CD4-positive, CD25-positive, alpha-beta regulatory T cell (primary cell): ENCODE measurements around the gene SAMD4A. TPM values are rescaled to one million over a fixed set of nuclear protein-coding genes. Genes with fewer than 3 reads are reported as not detected.

ENCODE experiments used
- ATAC-seq, 2 donors: fragments of 150-1000 bp; cut with Tn5 transposase; one replicate each; pipeline ENCODE4 v1.10.0; 2021; ENCODE audit warnings: low read depth in 2 of 2, moderate number of reproducible peaks in 2 of 2, moderate library complexity in 1 of 2
- DNase-seq, 3 donors: peaks; one replicate each; pipeline versions ENCODE4 v3.0.0 to v3.0.0-alpha.2; 2012 to 2022; ENCODE audit warnings: mixed read lengths in 1 of 3
- H3K27ac ChIP-seq: one replicate; pipeline ENCODE4 v1.7.0; 2013; ENCODE audit warnings: mild to moderate bottlenecking, low read length; ENCODE audit not compliant: insufficient read depth, poor library complexity, severe bottlenecking
- H3K27me3 ChIP-seq: one replicate; pipeline ENCODE4 v1.7.0; 2013; ENCODE audit warnings: low read length; ENCODE audit not compliant: control insufficient read depth, insufficient read depth
- H3K36me3 ChIP-seq: one replicate; pipeline ENCODE4 v1.7.0; 2013; ENCODE audit warnings: mild to moderate bottlenecking, low read length, moderate library complexity; ENCODE audit not compliant: control insufficient read depth, insufficient read depth
- H3K4me1 ChIP-seq: 2 replicates; pipeline ENCODE4 v1.7.0; 2013; ENCODE audit warnings: mild to moderate bottlenecking, low read length; ENCODE audit not compliant: insufficient read depth, control insufficient read depth, poor library complexity, severe bottlenecking
- H3K4me3 ChIP-seq: one replicate; pipeline ENCODE4 v1.7.0; 2013; ENCODE audit warnings: low read depth, mild to moderate bottlenecking, low read length, moderate library complexity
- H3K9me3 ChIP-seq, 2 experiments: 1 replicate in 1 of 2; 2 replicates in 1 of 2; pipeline ENCODE4 v1.7.0; 2013; ENCODE audit warnings: low read length in 2 of 2, mild to moderate bottlenecking in 1 of 2, moderate library complexity in 1 of 2; ENCODE audit not compliant: control insufficient read depth in 2 of 2
- H3K27ac Mint-ChIP-seq, 3 donors: one replicate each; pipeline ENCODE4 v1.8.0; 2020 to 2022; ENCODE audit warnings: mild to moderate bottlenecking in 3 of 3, mixed read lengths in 3 of 3, moderate library complexity in 2 of 3
- H3K27me3 Mint-ChIP-seq: one replicate; pipeline ENCODE4 v1.8.0; 2022; ENCODE audit warnings: mild to moderate bottlenecking, mixed read lengths
- H3K36me3 Mint-ChIP-seq: one replicate; pipeline ENCODE4 v1.8.0; 2020; ENCODE audit warnings: mixed read lengths
- H3K4me1 Mint-ChIP-seq, 4 donors: one replicate each; pipeline ENCODE4 v1.8.0; 2020 to 2022; ENCODE audit warnings: mixed read lengths in 4 of 4, mild to moderate bottlenecking in 1 of 4
- H3K4me3 Mint-ChIP-seq, 4 donors: one replicate each; pipeline ENCODE4 v1.8.0; 2020 to 2022; ENCODE audit warnings: mild to moderate bottlenecking in 4 of 4, mixed read lengths in 4 of 4, moderate library complexity in 3 of 4
- H3K9me3 Mint-ChIP-seq, 7 donors: one replicate each; pipeline ENCODE4 v1.8.0; 2020 to 2022; ENCODE audit warnings: mixed read lengths in 7 of 7, mild to moderate bottlenecking in 3 of 7, moderate library complexity in 2 of 7
- polyA plus RNA-seq, 4 donors: library from polyadenylated mRNA; unstranded; fragments of 300-500 nt; fragmentation: Illumina TruSeq; gene quantifications; one replicate each; pipeline ENCODE4 v1.2.3, GENCODE V29; 2021
- total RNA-seq: library from RNA; stranded (reverse); gene quantifications from one replicate; pipeline ENCODE4 v1.2.3, GENCODE V29; 2022

The SAMD4A gene
- total and polyA plus RNA-seq, 5 donors from 2014 or later, result 0.05 to 7.9 (median 0.13) TPM; not detected in 1

- Histone ChIP-seq H3K27ac (no peak overlapping the region), H3K27me3 (peaks cover 1% of the 10 kb centered on the region), H3K4me1 (no peaks in the 10 kb centered on the region), H3K9me3 (peaks cover 10 to 11% of the 10 kb centered on the region in 2 experiments), H3K4me3 (no peak overlapping the region), H3K36me3 (no peaks in the 10 kb centered on the region)
- Mint-ChIP-seq H3K27me3 (peaks cover 9% of the 10 kb centered on the region), H3K4me3 (no peak overlapping the region), H3K9me3 (peaks cover 0 to 11% (median 0%) of the 10 kb centered on the region in 7 donors), H3K27ac (no peak overlapping the region), H3K4me1 (peaks cover 0 to 2% (median 0%) of the 10 kb centered on the region in 4 donors), H3K36me3 (no peaks in the 10 kb centered on the region)
- DNase-seq (no peak), ATAC-seq (no peak)
Observed at GRCh38 chr14:54577494-54577893, 10.6 kb downstream of the SAMD4A start.

GRCh38 chr14:54577977-54578376, 11.0 kb downstream of the SAMD4A start:
- Mint-ChIP-seq H3K4me3 (no peak overlapping the region), H3K36me3 (no peaks in the 10 kb centered on the region), H3K9me3 (peaks cover 0 to 7% (median 0%) of the 10 kb centered on the region in 7 donors), H3K27me3 (peaks cover 9% of the 10 kb centered on the region), H3K27ac (no peak overlapping the region), H3K4me1 (peaks cover 0 to 2% (median 0%) of the 10 kb centered on the region in 4 donors)
- DNase-seq (no peak), ATAC-seq (no peak)
- peaks cover 6% of the 10 kb centered on the region in 2 experiments for H3K9me3 ChIP-seq
- no peak overlapping the region for H3K4me3 ChIP-seq
- H3K4me1 ChIP-seq, result no peaks in the 10 kb centered on the region
- no peaks in the 10 kb centered on the region for H3K36me3 ChIP-seq
- no peak overlapping the region for H3K27ac ChIP-seq
- H3K27me3 ChIP-seq, result peaks cover 1% of the 10 kb centered on the region

DNA sequence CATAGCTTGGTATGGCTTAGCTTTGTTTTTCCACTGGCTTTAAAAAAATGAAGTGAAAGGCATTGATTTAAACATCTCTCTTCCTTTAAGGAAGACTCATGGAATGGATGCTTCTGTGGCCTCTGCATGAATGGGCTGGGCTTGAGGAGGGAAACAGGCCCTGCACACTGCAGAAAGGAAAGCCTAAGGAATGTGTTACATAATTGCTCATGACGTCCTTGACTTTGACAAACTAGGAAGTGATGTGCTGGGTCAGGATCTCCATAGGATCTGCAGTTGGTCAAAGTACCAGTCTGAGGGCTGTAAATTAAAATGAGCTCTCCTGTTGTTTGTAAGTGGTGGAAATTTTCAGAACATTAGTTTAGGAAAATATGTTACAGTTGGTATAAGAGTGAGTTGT, 12.7 kb downstream of the SAMD4A start:
- peaks cover 0 to 2% (median 0%) of the 10 kb centered on the region in 4 donors for H3K4me1 Mint-ChIP-seq
- H3K27me3 ChIP-seq, result no peaks in the 10 kb centered on the region
- H3K4me3 ChIP-seq, result no peak overlapping the region
- no peak for ATAC-seq
- no peak overlapping the region for H3K27ac Mint-ChIP-seq
- peaks cover 0 to 1% (median 0%) of the 10 kb centered on the region in 7 donors for H3K9me3 Mint-ChIP-seq
- DNase-seq, result no peak
- no peaks in the 10 kb centered on the region for H3K9me3 ChIP-seq
- no peak overlapping the region for H3K27ac ChIP-seq
- peaks cover 14% of the 10 kb centered on the region for H3K27me3 Mint-ChIP-seq
- no peaks in the 10 kb centered on the region for H3K36me3 Mint-ChIP-seq
- H3K4me3 Mint-ChIP-seq, result no peak overlapping the region
- H3K36me3 ChIP-seq, result no peaks in the 10 kb centered on the region
- H3K4me1 ChIP-seq, result no peaks in the 10 kb centered on the region

- no peaks in the 10 kb centered on the region for H3K4me1 Mint-ChIP-seq
- peaks cover 12% of the 10 kb centered on the region for H3K27me3 Mint-ChIP-seq
- ATAC-seq, result no peak
- Histone ChIP-seq H3K27me3 (peaks cover 5% of the 10 kb centered on the region), H3K4me1 (no peaks in the 10 kb centered on the region), H3K36me3 (no peaks in the 10 kb centered on the region), H3K4me3 (no peak overlapping the region), H3K27ac (no peak overlapping the region), H3K9me3 (no peaks in the 10 kb centered on the region)
- H3K36me3 Mint-ChIP-seq, result no peaks in the 10 kb centered on the region
- no peak overlapping the region for H3K27ac Mint-ChIP-seq
- no peak overlapping the region for H3K4me3 Mint-ChIP-seq
- peaks cover 0 to 2% (median 0%) of the 10 kb centered on the region in 7 donors for H3K9me3 Mint-ChIP-seq
- DNase-seq, result no peak
Observed at GRCh38 chr14:54580933-54581332, 14.0 kb downstream of the SAMD4A start.

GRCh38 chr14:54582334-54582733, 15.4 kb downstream of the SAMD4A start:
- no peaks in the 10 kb centered on the region for H3K4me1 Mint-ChIP-seq
- H3K27me3 Mint-ChIP-seq, result peaks cover 12% of the 10 kb centered on the region
- DNase-seq, result no peak

GRCh38 chr14:54584097-54584496, 17.2 kb downstream of the SAMD4A start:
- Mint-ChIP-seq H3K4me1 (no peaks in the 10 kb centered on the region), H3K27me3 (peaks cover 22% of the 10 kb centered on the region), H3K36me3 (no peaks in the 10 kb centered on the region), H3K4me3 (no peak overlapping the region), H3K9me3 (peaks cover 0 to 2% (median 0%) of the 10 kb centered on the region in 7 donors), H3K27ac (no peak overlapping the region)
- no peaks in the 10 kb centered on the region for H3K4me1 ChIP-seq
- peaks cover 5% of the 10 kb centered on the region for H3K27me3 ChIP-seq
- ATAC-seq (no peak), DNase-seq (no peak)
- no peaks in the 10 kb centered on the region for H3K9me3 ChIP-seq
- no peak overlapping the region for H3K27ac ChIP-seq
- H3K4me3 ChIP-seq, result no peak overlapping the region
- H3K36me3 ChIP-seq, result no peaks in the 10 kb centered on the region

More at GRCh38 chr14:54582334-54582733, 15.4 kb downstream of the SAMD4A start:
- Histone ChIP-seq H3K9me3 (no peaks in the 10 kb centered on the region), H3K27me3 (peaks cover 5% of the 10 kb centered on the region), H3K36me3 (no peaks in the 10 kb centered on the region), H3K4me1 (no peaks in the 10 kb centered on the region), H3K4me3 (no peak overlapping the region), H3K27ac (no peak overlapping the region)
- Mint-ChIP-seq H3K4me3 (no peak overlapping the region), H3K9me3 (peaks cover 0 to 2% (median 0%) of the 10 kb centered on the region in 7 donors), H3K27ac (no peak overlapping the region), H3K36me3 (no peaks in the 10 kb centered on the region)
- no peak for ATAC-seq

DNA sequence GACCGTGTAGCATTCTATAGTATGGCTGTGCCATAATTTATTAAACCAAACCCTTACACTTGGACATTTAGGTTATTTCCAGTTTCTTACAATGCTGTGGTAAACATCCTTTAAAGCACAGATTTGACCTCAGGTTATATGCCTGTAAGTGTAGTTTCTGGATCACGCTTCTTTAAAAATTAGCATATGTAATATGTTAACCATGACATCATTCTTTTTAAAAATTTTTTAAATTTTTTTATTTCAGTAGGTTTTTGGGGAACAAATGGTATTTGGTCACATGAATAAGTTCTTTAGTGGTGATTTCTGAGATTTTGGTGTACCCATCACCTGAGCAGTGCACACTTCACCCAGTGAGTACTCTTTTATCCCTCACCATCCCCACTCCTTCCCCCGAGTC, 18.3 kb downstream of the SAMD4A start:
- ATAC-seq, result no peak
- Histone ChIP-seq H3K36me3 (no peaks in the 10 kb centered on the region), H3K4me3 (no peak overlapping the region), H3K4me1 (no peaks in the 10 kb centered on the region), H3K27me3 (peaks cover 10% of the 10 kb centered on the region), H3K9me3 (no peaks in the 10 kb centered on the region), H3K27ac (no peak overlapping the region)
- no peak overlapping the region for H3K4me3 Mint-ChIP-seq
- H3K4me1 Mint-ChIP-seq, result no peaks in the 10 kb centered on the region
- DNase-seq, result no peak
- H3K27ac Mint-ChIP-seq, result no peak overlapping the region
- H3K36me3 Mint-ChIP-seq, result no peaks in the 10 kb centered on the region
- peaks cover 0 to 2% (median 0%) of the 10 kb centered on the region in 7 donors for H3K9me3 Mint-ChIP-seq
- H3K27me3 Mint-ChIP-seq, result peaks cover 22% of the 10 kb centered on the region

DNA sequence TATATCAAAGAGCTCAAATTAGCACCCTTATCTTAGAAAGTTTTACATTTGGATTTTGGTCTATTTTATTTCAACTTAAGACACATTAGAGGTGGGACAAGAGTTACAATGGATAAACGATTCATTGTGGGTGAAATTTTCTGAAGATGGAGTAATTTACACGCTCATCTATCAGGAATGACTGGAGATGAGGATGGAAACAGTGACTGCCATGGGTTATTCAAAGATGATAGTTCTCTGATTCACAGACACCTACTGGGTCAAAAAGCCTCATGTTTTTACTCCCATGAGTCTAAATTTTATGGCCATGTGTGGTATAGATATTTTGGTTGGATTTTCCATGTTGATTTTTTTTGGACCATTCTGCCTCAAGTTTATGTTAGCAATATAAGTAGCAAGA, 22.1 kb downstream of the SAMD4A start:
- ATAC-seq, result no peak
- peaks cover 3% of the 10 kb centered on the region for H3K36me3 Mint-ChIP-seq
- H3K27me3 Mint-ChIP-seq, result peaks cover 34% of the 10 kb centered on the region

More for the DNA sequence above, 22.1 kb downstream of the SAMD4A start:
- H3K4me1 ChIP-seq, result no peaks in the 10 kb centered on the region
- H3K4me3 ChIP-seq, result no peak overlapping the region
- no peak for DNase-seq
- peaks cover 10% of the 10 kb centered on the region for H3K27me3 ChIP-seq
- H3K36me3 ChIP-seq, result no peaks in the 10 kb centered on the region
- peaks cover 0 to 3% (median 0%) of the 10 kb centered on the region in 7 donors for H3K9me3 Mint-ChIP-seq
- no peaks in the 10 kb centered on the region for H3K9me3 ChIP-seq
- no peak overlapping the region for H3K4me3 Mint-ChIP-seq
- no peak overlapping the region for H3K27ac Mint-ChIP-seq
- no peak overlapping the region for H3K27ac ChIP-seq
- peaks cover 0 to 4% (median 2%) of the 10 kb centered on the region in 4 donors for H3K4me1 Mint-ChIP-seq
